GM12878 (cell line): ENCODE results near the gene GDPD2. TPM values are rescaled to one million over a fixed set of nuclear protein-coding genes. Genes with fewer than 3 reads are reported as not detected.

Experiments
- ATAC-seq: fragments of 200-7000 bp; cut with Tn5 transposase; 3 replicates; pipeline ENCODE4 v1.9.1; 2020; ENCODE audit warnings: mild to moderate bottlenecking, moderate library complexity
- BruUV-seq: library from RNA; stranded (reverse); fragments of 400-500 nt; replicated peaks from 2 replicates; lab custom pipeline; 2021; lab: Mats Ljungman, UMichigan
- CTCF ChIA-PET: fragments of 300-600 bp; sonication (Branson Sonifier 250); formaldehyde crosslinking; extraction: SDS; loops from one replicate; lab custom pipeline; 2021; ENCODE audit warnings: inconsistent platforms; lab: Yijun Ruan, JAX
- POLR2A ChIA-PET: fragments of 350-600 bp; formaldehyde crosslinking; extraction: SDS; loops from one replicate; lab custom pipeline; 2021; ENCODE audit warnings: inconsistent platforms; lab: Charles Lee
- RAD21 ChIA-PET: fragments of 300-600 bp; sonication (Branson Sonifier 250); formaldehyde crosslinking; loops from one replicate; lab custom pipeline; 2023; ENCODE audit warnings: antibody characterized with exemption; ENCODE audit not compliant: unreplicated experiment; lab: Charles Lee
- SMC1A ChIA-PET: fragments of 300-600 bp; sonication (Branson Sonifier 250); formaldehyde crosslinking; loops from one replicate; lab custom pipeline; 2023; ENCODE audit not compliant: unreplicated experiment, uncharacterized antibody; lab: Charles Lee
- DNase-seq: peaks from one replicate; pipeline ENCODE4 v3.0.0-alpha.2; 2011; ENCODE audit warnings: low read depth, low spot score
- FAIRE-seq: peaks from 3 replicates; lab custom pipeline; 2011; peaks lifted over from hg19 to GRCh38; lab: Jason Lieb, UNC
- H2AFZ ChIP-seq: 2 replicates; pipeline ENCODE4 v1.6.0; 2011; ENCODE audit warnings: low read depth, low read length, control low read depth; ENCODE audit not compliant: control insufficient read depth
- H3K27ac ChIP-seq: 2 replicates; pipeline ENCODE4 v1.5.1; 2011; ENCODE audit warnings: control low read depth; ENCODE audit not compliant: control insufficient read depth, insufficient read depth
- H3K27me3 ChIP-seq, 2 experiments: replicated peaks in 1 of 2; 2 replicates each; pipeline versions ENCODE4 v1.6.0 to v1.6.1; 2011; ENCODE audit warnings: low read length in 1 of 2; ENCODE audit not compliant: control insufficient read depth in 2 of 2, insufficient read depth in 2 of 2
- H3K36me3 ChIP-seq, 2 experiments: 2 replicates each; pipeline ENCODE4 v1.5.1; 2011; ENCODE audit warnings: low read length in 1 of 2; ENCODE audit not compliant: control insufficient read depth in 2 of 2, insufficient read depth in 2 of 2
- H3K4me1 ChIP-seq: 2 replicates; pipeline ENCODE4 v1.6.1; 2011; ENCODE audit warnings: mild to moderate bottlenecking, low read length, moderate library complexity, mixed read lengths; ENCODE audit not compliant: control insufficient read depth, insufficient read depth
- H3K4me2 ChIP-seq: 2 replicates; pipeline ENCODE4 v1.6.0; 2011; ENCODE audit warnings: control low read depth; ENCODE audit not compliant: control insufficient read depth, insufficient read depth
- H3K4me3 ChIP-seq: fragments of 200-600 bp; sonication (generic); 2 replicates; pipeline ENCODE4 v1.5.1; 2016
- H3K79me2 ChIP-seq: 2 replicates; pipeline ENCODE4 v1.6.0; 2011; ENCODE audit warnings: low read length; ENCODE audit not compliant: control insufficient read depth, insufficient read depth
- H3K9ac ChIP-seq: 2 replicates; pipeline ENCODE4 v1.8.0; 2011; ENCODE audit warnings: low read length, control low read depth, mixed read lengths; ENCODE audit not compliant: control insufficient read depth, insufficient read depth
- H3K9me3 ChIP-seq: replicated peaks from 3 replicates; pipeline ENCODE4 v1.5.1; 2011; ENCODE audit warnings: mild to moderate bottlenecking, low read length; ENCODE audit not compliant: control insufficient read depth, insufficient read depth
- H4K20me1 ChIP-seq: 2 replicates; pipeline ENCODE4 v1.6.0; 2011; ENCODE audit not compliant: control insufficient read depth, insufficient read depth
- BCL3 ChIP-seq: IDR thresholded peaks from 2 replicates; pipeline ENCODE4 v1.6.1; 2011; ENCODE audit warnings: borderline replicate concordance, low read depth, mild to moderate bottlenecking, moderate library complexity, low read length; ENCODE audit not compliant: insufficient read depth, poor library complexity, severe bottlenecking
- EZH2 ChIP-seq: IDR thresholded peaks from 2 replicates; pipeline ENCODE4 v1.6.1; 2012; ENCODE audit warnings: low read depth, mild to moderate bottlenecking, control low read depth, inconsistent platforms, low read length, borderline replicate concordance; ENCODE audit not compliant: control insufficient read depth
- GATAD2B ChIP-seq: fragments of 450-650 bp; conservative IDR thresholded peaks from 2 replicates; pipeline ENCODE4 v1.6.1; 2017; ENCODE audit warnings: low read depth, mild to moderate bottlenecking, moderate library complexity
- IKZF1 ChIP-seq: fragments of 450-650 bp; conservative IDR thresholded peaks from 2 replicates; pipeline ENCODE4 v1.6.1; 2017; ENCODE audit warnings: antibody characterized with exemption, mild to moderate bottlenecking
- IKZF2 ChIP-seq, 2 experiments: fragments of 450-650 bp; IDR thresholded peaks; 2 replicates each; pipeline ENCODE4 v1.6.1; 2017; ENCODE audit warnings: mild to moderate bottlenecking in 2 of 2, moderate library complexity in 2 of 2
- IRF5 ChIP-seq: fragments of 450-650 bp; IDR thresholded peaks from 2 replicates; pipeline ENCODE4 v1.6.1; 2017; ENCODE audit warnings: borderline replicate concordance
- KLF5 ChIP-seq: fragments of 450-650 bp; IDR thresholded peaks from 2 replicates; pipeline ENCODE4 v1.6.1; 2014; ENCODE audit warnings: mild to moderate bottlenecking; ENCODE audit not compliant: partially characterized antibody
- LARP7 ChIP-seq: fragments of 450-650 bp; IDR thresholded peaks from 2 replicates; pipeline ENCODE4 v1.6.1; 2017; ENCODE audit warnings: mild to moderate bottlenecking
- POLR2AphosphoS5 ChIP-seq: IDR thresholded peaks from 2 replicates; pipeline ENCODE4 v1.6.1; 2011; ENCODE audit warnings: mild to moderate bottlenecking, low read length, inconsistent platforms
- POU2F2 ChIP-seq: IDR thresholded peaks from 3 replicates; pipeline ENCODE4 v1.6.1; 2011; ENCODE audit warnings: low read depth, mild to moderate bottlenecking, low read length, borderline replicate concordance
- SIN3A ChIP-seq: IDR thresholded peaks from 2 replicates; pipeline ENCODE4 v1.6.1; 2012; ENCODE audit warnings: low read depth, low read length, improper control_type of control experiment
- SMAD5 ChIP-seq: IDR thresholded peaks from 2 replicates; pipeline ENCODE4 v1.6.1; 2016; ENCODE audit warnings: antibody characterized with exemption, low read depth
- SUZ12 ChIP-seq: fragments of 200-600 bp; sonication (generic); IDR thresholded peaks from one replicate; pipeline ENCODE4 v1.6.1; 2018; ENCODE audit warnings: antibody characterized with exemption, mild to moderate bottlenecking; ENCODE audit not compliant: unreplicated experiment
- YY1 ChIP-seq: IDR thresholded peaks from 2 replicates; pipeline ENCODE4 v1.6.1; 2011; ENCODE audit warnings: low read depth, mild to moderate bottlenecking, low read length
- ZZZ3 ChIP-seq: IDR thresholded peaks from 2 replicates; pipeline ENCODE4 v1.6.1; 2011; ENCODE audit warnings: low read depth; ENCODE audit not compliant: control insufficient read depth, insufficient read length
- WGBS: methylation state at CpG from one replicate; pipeline ENCODE4 v1.1.6; 2016; ENCODE audit warnings: low lambda C conversion rate; ENCODE audit not compliant: insufficient replicate concordance, insufficient coverage; ENCODE audit errors: missing lambda C conversion rate; 5-methylcytosine and 5-hydroxymethylcytosine counted together
- in situ Hi-C: fragments of 300-500 bp; cut with MboI; formaldehyde crosslinking; loops from 9 replicates; pipeline ENCODE4 v1.14.3; 2018; ENCODE audit warnings: mixed read lengths
- intact Hi-C: fragments of 100-400 bp; cut with micrococcal nuclease; formaldehyde crosslinking; loops from one replicate; pipeline ENCODE4 v1.14.2; 2022; ENCODE audit not compliant: unreplicated experiment
- polyA plus RNA-seq, 11 experiments: library from polyadenylated mRNA; depleted of rRNA in 4 of 11; unstranded in 6 of 11; stranded (reverse) in 5 of 11; fragments of >200 nt; fragmentation: Nextera tagmentation in 4 of 11; fragmentation: Illumina TruSeq in 1 of 11; extraction: Ambion mirVana in 4 of 11; extraction: Trizol in 1 of 11; gene quantifications; 1 replicate in 1 of 11; 2 replicates in 10 of 11; pipeline versions ENCODE4 v1.2.1 to v1.2.3, GENCODE V29; 2011 to 2016; ENCODE audit warnings: inconsistent platforms in 2 of 11, missing spikeins in 2 of 11, low read depth in 1 of 11
- total RNA-seq, 4 experiments: library from RNA; depleted of rRNA in 3 of 4; stranded (reverse); fragments of >200 nt in 3 of 4; fragmentation: Illumina TruSeq in 1 of 4; extraction: Trizol in 1 of 4; gene quantifications; 2 replicates each; pipeline versions ENCODE4 v1.2.1 to v1.2.3, GENCODE V29; 2013 to 2021

Gene GDPD2
- total and polyA plus RNA-seq, 10 of the 15 experiments (the other 5 are each of a cell fraction or from before 2014, with no cell fraction given), result 0.04 to 0.11 (median 0.09) TPM; not detected in 7

- no peaks in the 10 kb centered on the region for H3K79me2 ChIP-seq
- ChIA-PET SMC1A (no interaction called here), CTCF (interaction anchor here (2.0 kb wide), 1 partner anchor 9 kb away, joined by 4 read pairs; no protein-coding TSS in a partner anchor), RAD21 (no interaction called here), POLR2A (interaction anchor here (0.7 kb wide), 1 partner anchor 9 kb away, joined by 5 read pairs; no protein-coding TSS in a partner anchor)
- in situ Hi-C loops (no loop called here), intact Hi-C loops (no loop called here)
- TF ChIP-seq LARP7 (no peak), ZZZ3 (no peak), SMAD5 (no peak), POLR2AphosphoS5 (no peak), POU2F2 (no peak), YY1 (no peak), IRF5 (no peak), EZH2 (no peak), IKZF2 (IDR thresholded peaks at IDR 0.05) (no peak), BCL3 (no peak), SUZ12 (no peak), GATAD2B (no peak), IKZF1 (no peak), SIN3A (no peak), KLF5 (no peak)
- H3K9me3 ChIP-seq, result no peaks in the 10 kb centered on the region
- H3K4me2 ChIP-seq, result no peak overlapping the region
- H3K27ac ChIP-seq, result no peak overlapping the region
- H3K4me1 ChIP-seq, result no peaks in the 10 kb centered on the region
- H4K20me1 ChIP-seq, result no peaks in the 10 kb centered on the region
- BruUV-seq, result no TSS peak
- no peak overlapping the region for H2AFZ ChIP-seq
- H3K9ac ChIP-seq, result no peak overlapping the region
- no peak overlapping the region for H3K4me3 ChIP-seq
- DNase-seq (no peak), FAIRE-seq (no peak), ATAC-seq (no peak)
- 3% methylated on average over 2 of the region's 2 CpGs for WGBS
- H3K36me3 ChIP-seq, result no peaks in the 10 kb centered on the region; a peak in 2 of 4 replicates
- H3K27me3 ChIP-seq, result no peaks in the 10 kb centered on the region
Observed at GRCh38 chrX:70421618-70422017, 1.5 kb upstream of the GDPD2 start.
